Measurements from ENCODE around the gene PHF19. TPM values are rescaled to one million over a fixed set of nuclear protein-coding genes. Genes with fewer than 3 reads are reported as not detected.
A peak's percentile ranks its signal among the peaks of the same experiment; 100 is the strongest.

PHF19 gene
- total RNA-seq, 2 donors from 2014 or later, result 47.9 to 81.7 TPM

DNA sequence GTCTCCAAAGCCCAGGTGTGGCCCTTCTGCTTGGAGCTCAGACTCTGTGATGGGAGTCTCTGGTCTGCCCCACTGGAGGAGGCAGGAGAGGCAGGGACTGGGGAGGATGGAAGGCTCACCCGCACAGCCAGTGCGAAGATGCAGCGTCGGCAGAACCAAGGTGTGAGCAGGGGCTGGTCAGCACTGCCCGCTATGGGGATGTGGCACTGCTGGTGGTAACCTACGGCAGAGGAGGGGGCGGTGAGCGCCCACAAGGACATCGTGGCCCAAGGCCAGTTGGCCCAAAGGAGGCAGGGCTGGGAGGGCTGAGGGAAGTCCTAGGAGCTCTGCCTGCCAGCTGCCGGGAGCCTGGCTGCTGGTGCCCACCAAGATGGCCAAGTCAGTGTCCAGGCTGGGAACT, 7.3 kb downstream of the PHF19 start:
- H3K4me3 ChIP-seq, result peak overlapping the region; percentile 74
- TF ChIP-seq, protein P1, sequence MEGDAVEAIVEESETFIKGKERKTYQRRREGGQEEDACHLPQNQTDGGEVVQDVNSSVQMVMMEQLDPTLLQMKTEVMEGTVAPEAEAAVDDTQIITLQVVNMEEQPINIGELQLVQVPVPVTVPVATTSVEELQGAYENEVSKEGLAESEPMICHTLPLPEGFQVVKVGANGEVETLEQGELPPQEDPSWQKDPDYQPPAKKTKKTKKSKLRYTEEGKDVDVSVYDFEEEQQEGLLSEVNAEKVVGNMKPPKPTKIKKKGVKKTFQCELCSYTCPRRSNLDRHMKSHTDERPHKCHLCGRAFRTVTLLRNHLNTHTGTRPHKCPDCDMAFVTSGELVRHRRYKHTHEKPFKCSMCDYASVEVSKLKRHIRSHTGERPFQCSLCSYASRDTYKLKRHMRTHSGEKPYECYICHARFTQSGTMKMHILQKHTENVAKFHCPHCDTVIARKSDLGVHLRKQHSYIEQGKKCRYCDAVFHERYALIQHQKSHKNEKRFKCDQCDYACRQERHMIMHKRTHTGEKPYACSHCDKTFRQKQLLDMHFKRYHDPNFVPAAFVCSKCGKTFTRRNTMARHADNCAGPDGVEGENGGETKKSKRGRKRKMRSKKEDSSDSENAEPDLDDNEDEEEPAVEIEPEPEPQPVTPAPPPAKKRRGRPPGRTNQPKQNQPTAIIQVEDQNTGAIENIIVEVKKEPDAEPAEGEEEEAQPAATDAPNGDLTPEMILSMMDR (IDR thresholded peaks at IDR 0.05), result no peak
- no peaks in the 10 kb centered on the region for H3K27me3 ChIP-seq (replicated peaks; ENCODE audit: insufficient read depth)
- no peaks in the 10 kb centered on the region for H3K9me3 ChIP-seq
- H3K4me1 ChIP-seq (ENCODE audit: control insufficient read depth in 1 of 2, low read depth in 2 of 2), result peaks cover 4 to 22% of the 10 kb centered on the region in 2 donors
- DNase-seq (ENCODE audit: low spot score) (no peak), ATAC-seq (ENCODE audit: insufficient number of reproducible peaks, low FRiP score, low read depth) (no peak)
- peaks cover 33% of the 10 kb centered on the region for H3K36me3 ChIP-seq
- peak overlapping the region; percentile 71 to 82 for H3K27ac ChIP-seq

DNA sequence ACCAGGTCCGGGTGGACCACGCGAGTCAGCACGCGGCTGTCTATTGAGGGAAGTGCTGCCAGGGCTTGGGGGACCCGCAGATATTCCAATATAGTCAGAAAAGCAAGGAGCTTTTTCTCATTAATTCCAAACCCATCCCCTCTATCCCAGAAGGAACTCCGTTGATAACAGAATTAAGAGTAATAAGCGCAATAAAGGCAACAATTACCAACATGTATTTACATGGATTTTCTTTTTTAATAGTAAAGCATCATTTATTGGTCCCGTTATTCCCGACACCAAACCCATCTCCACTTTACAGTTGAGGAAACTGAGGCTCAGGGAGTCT, 7.7 kb downstream of the PHF19 start:
- H3K4me1 ChIP-seq (ENCODE audit: control insufficient read depth in 1 of 2, low read depth in 2 of 2), result peaks cover 4 to 22% of the 10 kb centered on the region in 2 donors
- peak overlapping the region; percentile 71 to 82 for H3K27ac ChIP-seq
- H3K36me3 ChIP-seq, result peaks cover 34% of the 10 kb centered on the region
- ATAC-seq (ENCODE audit: insufficient number of reproducible peaks, low FRiP score, low read depth), result no peak
- H3K4me3 ChIP-seq, result peak overlapping the region; percentile 74
- TF ChIP-seq, protein P1 (IDR thresholded peaks at IDR 0.05), result no peak
- DNase-seq (ENCODE audit: low spot score), result no peak
- H3K9me3 ChIP-seq, result no peaks in the 10 kb centered on the region
- no peaks in the 10 kb centered on the region for H3K27me3 ChIP-seq (replicated peaks; ENCODE audit: insufficient read depth)

DNA sequence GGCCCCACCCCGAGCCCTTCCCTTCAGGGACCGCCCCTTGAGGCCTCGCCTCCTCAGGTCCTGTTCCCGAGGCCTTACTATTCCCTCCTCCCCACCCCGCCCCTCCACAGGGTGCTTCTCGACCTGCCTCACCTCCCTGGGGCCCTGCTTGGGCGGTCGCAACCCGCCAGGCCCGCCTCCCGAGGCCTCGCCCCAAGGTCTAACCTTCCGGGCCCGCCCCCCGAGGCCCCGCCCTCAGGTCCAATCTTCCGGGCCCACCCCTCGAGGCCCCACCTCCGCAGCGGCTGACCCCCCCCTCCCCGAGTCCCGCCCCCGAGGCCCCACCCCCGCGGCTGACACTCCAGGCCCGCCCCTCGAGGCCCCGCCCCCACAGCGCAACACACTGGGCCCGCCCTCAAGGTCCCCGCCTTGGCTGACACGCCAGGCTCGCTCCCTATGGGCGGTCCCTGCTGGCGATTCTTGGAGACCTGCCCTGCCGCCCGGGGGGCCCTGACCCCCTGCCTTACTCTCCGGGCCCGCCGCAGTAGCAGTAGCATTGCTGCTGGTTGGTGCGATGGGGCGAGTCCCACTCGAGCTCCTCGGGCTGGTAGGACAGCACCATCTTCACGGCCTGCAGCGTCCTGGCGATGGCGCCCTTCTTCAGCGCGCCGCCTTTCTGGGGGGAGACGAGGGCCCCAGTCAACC, 8.2 kb downstream of the PHF19 start:
- H3K27ac ChIP-seq, result peak overlapping the region; percentile 80 to 82
- H3K4me1 ChIP-seq (ENCODE audit: control insufficient read depth in 1 of 2, low read depth in 2 of 2), result peaks cover 4 to 22% of the 10 kb centered on the region in 2 donors
- peak overlapping the region; percentile 74 for H3K4me3 ChIP-seq
- H3K36me3 ChIP-seq, result peaks cover 35% of the 10 kb centered on the region
- TF ChIP-seq, protein P1 (IDR thresholded peaks at IDR 0.05), result peak; percentile 34
- H3K27me3 ChIP-seq (replicated peaks; ENCODE audit: insufficient read depth), result no peaks in the 10 kb centered on the region
- DNase-seq (ENCODE audit: low spot score) (peak; percentile 91), ATAC-seq (ENCODE audit: insufficient number of reproducible peaks, low FRiP score, low read depth) (peak; percentile 87)
- no peaks in the 10 kb centered on the region for H3K9me3 ChIP-seq

DNA sequence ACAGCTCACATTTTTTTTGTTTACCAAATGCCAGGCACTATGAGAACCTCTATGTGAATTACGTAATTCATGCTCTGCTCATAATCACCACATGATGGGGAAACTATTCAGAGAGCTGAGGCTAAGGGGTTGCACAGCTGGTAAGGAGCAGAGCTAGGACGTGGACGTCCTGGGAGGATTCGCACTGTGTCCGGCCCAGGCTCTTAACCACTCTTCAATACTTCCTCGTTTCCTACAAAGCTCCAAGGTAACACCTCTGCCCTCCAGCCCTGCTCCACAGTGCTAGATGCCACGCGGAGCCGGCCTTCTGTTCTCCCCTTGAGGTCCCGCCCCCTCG, 8.7 kb downstream of the PHF19 start:
- H3K27ac ChIP-seq, result peak overlapping the region; percentile 80
- ATAC-seq (ENCODE audit: insufficient number of reproducible peaks, low FRiP score, low read depth), result peak; percentile 51
- TF ChIP-seq, protein P1 (IDR thresholded peaks at IDR 0.05), result no peak
- peak overlapping the region; percentile 74 for H3K4me3 ChIP-seq
- peaks cover 35% of the 10 kb centered on the region for H3K36me3 ChIP-seq
- no peak for DNase-seq (ENCODE audit: low spot score)
- peaks cover 4 to 22% of the 10 kb centered on the region in 2 donors for H3K4me1 ChIP-seq (ENCODE audit: control insufficient read depth in 1 of 2, low read depth in 2 of 2)
- H3K27me3 ChIP-seq (replicated peaks; ENCODE audit: insufficient read depth), result no peaks in the 10 kb centered on the region
- no peaks in the 10 kb centered on the region for H3K9me3 ChIP-seq

DNA sequence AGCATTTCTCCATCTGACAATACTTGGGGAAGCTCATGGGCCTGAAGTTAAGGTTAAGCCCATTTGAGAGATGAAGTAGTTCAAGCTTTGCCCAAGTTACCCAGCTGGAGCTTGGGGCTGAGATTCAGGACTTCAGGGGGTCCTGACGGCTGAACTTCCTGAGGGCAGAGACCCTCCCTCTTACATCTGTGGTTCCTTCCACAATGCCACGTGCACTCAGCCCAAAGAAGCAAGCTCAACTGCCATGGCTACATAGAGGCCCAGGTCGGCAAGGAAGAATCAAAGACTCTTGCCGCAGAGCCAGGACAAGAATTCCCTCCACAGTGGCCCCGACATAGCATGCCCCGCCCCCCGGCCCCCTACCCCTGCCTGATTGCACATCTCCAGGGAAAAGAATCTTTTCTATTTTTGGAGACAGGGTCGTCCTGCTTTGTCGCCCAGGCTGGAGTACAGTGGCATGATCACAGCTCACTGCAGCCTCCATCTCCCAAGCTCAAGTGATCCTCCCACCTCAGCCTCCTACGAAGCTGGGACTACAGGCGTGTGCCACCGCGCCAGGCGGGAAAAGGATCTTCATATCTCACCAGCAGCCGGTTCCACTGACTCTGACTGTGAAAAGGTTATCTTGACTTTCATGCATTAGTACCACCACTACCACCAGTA, 9.2 kb downstream of the PHF19 start:
- TF ChIP-seq, protein P1 (IDR thresholded peaks at IDR 0.05), result no peak
- peak overlapping the region; percentile 74 for H3K4me3 ChIP-seq
- ATAC-seq (ENCODE audit: insufficient number of reproducible peaks, low FRiP score, low read depth), result no peak
- no peaks in the 10 kb centered on the region for H3K27me3 ChIP-seq (replicated peaks; ENCODE audit: insufficient read depth)
- H3K36me3 ChIP-seq, result peaks cover 37% of the 10 kb centered on the region
- peak overlapping the region; percentile 80 for H3K27ac ChIP-seq
- H3K9me3 ChIP-seq, result no peaks in the 10 kb centered on the region
- H3K4me1 ChIP-seq (ENCODE audit: control insufficient read depth in 1 of 2, low read depth in 2 of 2), result peaks cover 4 to 22% of the 10 kb centered on the region in 2 donors
- DNase-seq (ENCODE audit: low spot score), result no peak
